ENCODE results near the gene ANKRD40CL. TPM values are rescaled to one million over a fixed set of nuclear protein-coding genes. Genes with fewer than 3 reads are reported as not detected.

Gene ANKRD40CL
- total RNA-seq, 1 experiment from 2014 or later = not detected

DNA sequence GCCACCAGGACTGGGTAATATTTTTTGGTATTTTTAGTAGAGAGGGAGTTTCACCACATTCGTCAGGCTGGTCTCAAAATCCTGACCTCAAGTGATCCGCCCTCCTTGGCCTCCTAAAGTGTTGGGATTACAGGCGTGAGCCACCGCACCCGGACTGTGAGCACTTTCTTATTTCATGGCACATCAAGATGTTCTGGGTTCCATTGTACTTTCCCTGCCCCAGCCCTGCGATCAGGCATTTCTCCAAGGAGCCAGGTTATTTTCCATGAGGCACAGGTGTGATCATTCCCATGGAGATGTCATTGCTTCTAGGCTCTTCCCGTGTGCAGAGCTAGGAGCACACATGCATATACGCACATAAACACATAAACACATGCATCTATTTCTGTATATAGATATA lies 2.6 kb upstream of the ANKRD40CL start (continued):
- no peak for TF ChIP-seq ARID4B (CRISPR knock-in tag; IDR thresholded peaks at IDR 0.05; ENCODE audit: borderline replicate concordance)
- TF ChIP-seq NFYB (CRISPR knock-in tag; conservative IDR thresholded peaks at IDR 0.05; ENCODE audit: low read depth) = no peak
- TF ChIP-seq MYBL2 (CRISPR knock-in tag; IDR thresholded peaks at IDR 0.05) = no peak
- no peak for TF ChIP-seq NFE2L1 (CRISPR knock-in tag; IDR thresholded peaks at IDR 0.05)
- TF ChIP-seq SP1 (CRISPR knock-in tag; conservative IDR thresholded peaks at IDR 0.05) = no peak

- peaks cover 16% of the 10 kb centered on the region for H3K4me1 Mint-ChIP-seq
- H3K36me3 Mint-ChIP-seq = no peaks in the 10 kb centered on the region
- no peaks in the 10 kb centered on the region for H3K27me3 Mint-ChIP-seq (ENCODE audit: low read depth)
- ChIA-PET CTCF (interaction anchor here (1.3 to 7.7 kb wide), 4 partner anchors 15 to 181 kb away, joined by 3 to 70 read pairs (median 8); no protein-coding TSS in a partner anchor), POLR2A (no interaction called here)
- ATAC-seq (peak; percentile 48; the same call in 1 of the 2 replicates), DNase-seq (ENCODE audit: low spot score) (no peak)
- no peaks in the 10 kb centered on the region for H3K9me3 Mint-ChIP-seq
- no peak overlapping the region for H3K27ac Mint-ChIP-seq
- no peak for TF ChIP-seq FOXJ3 (CRISPR knock-in tag; IDR thresholded peaks at IDR 0.05; ENCODE audit: borderline replicate concordance)
- no peak for TF ChIP-seq ZNF425 (CRISPR knock-in tag; conservative IDR thresholded peaks at IDR 0.05)
- TF ChIP-seq RORB (CRISPR knock-in tag; IDR thresholded peaks at IDR 0.05) = no peak
- no peak for TF ChIP-seq KAT7 (CRISPR knock-in tag; IDR thresholded peaks at IDR 0.05; ENCODE audit: borderline replicate concordance)
- no peak for TF ChIP-seq NFE2L1 (CRISPR knock-in tag; IDR thresholded peaks at IDR 0.05)
- TF ChIP-seq CREM (CRISPR knock-in tag; IDR thresholded peaks at IDR 0.05) = no peak
- TF ChIP-seq ZNF532 (CRISPR knock-in tag; IDR thresholded peaks at IDR 0.05; ENCODE audit: borderline replicate concordance) = no peak
- TF ChIP-seq ZNF423 (CRISPR knock-in tag; IDR thresholded peaks at IDR 0.05) = no peak
- no peak for TF ChIP-seq ESRRA (CRISPR knock-in tag; IDR thresholded peaks at IDR 0.05; ENCODE audit: borderline replicate concordance)
- TF ChIP-seq TEAD4 (CRISPR knock-in tag; IDR thresholded peaks at IDR 0.05) = no peak
- no peak for TF ChIP-seq ZNF317 (CRISPR knock-in tag; IDR thresholded peaks at IDR 0.05; ENCODE audit: borderline replicate concordance, low read depth)
- no peak for TF ChIP-seq ZBTB21 (CRISPR knock-in tag; IDR thresholded peaks at IDR 0.05; ENCODE audit: borderline replicate concordance)
- TF ChIP-seq ZSCAN18 (CRISPR knock-in tag; IDR thresholded peaks at IDR 0.05) = no peak
- no peak for TF ChIP-seq GABPB1 (CRISPR knock-in tag; IDR thresholded peaks at IDR 0.05)
- TF ChIP-seq, protein P1, sequence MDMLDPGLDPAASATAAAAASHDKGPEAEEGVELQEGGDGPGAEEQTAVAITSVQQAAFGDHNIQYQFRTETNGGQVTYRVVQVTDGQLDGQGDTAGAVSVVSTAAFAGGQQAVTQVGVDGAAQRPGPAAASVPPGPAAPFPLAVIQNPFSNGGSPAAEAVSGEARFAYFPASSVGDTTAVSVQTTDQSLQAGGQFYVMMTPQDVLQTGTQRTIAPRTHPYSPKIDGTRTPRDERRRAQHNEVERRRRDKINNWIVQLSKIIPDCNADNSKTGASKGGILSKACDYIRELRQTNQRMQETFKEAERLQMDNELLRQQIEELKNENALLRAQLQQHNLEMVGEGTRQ (CRISPR knock-in tag; IDR thresholded peaks at IDR 0.05) = no peak
- TF ChIP-seq SOX15 (CRISPR knock-in tag; IDR thresholded peaks at IDR 0.05) = no peak
- TF ChIP-seq ELF4 (CRISPR knock-in tag; IDR thresholded peaks at IDR 0.05; ENCODE audit: low read depth) = no peak
- no peak for TF ChIP-seq CTCF (IDR thresholded peaks at IDR 0.05)
- H3K4me3 Mint-ChIP-seq = no peak overlapping the region
These were observed 1.0 kb upstream of the ANKRD40CL start for GRCh38 chr17:50768346-50768761.
